GM12892 (cell line): ENCODE measurements around the gene CCDC121.

Experiments used
- POLR2A ChIP-seq: IDR thresholded peaks from 2 replicates; pipeline ENCODE4 v1.6.1; 2011; ENCODE audit warnings: low read depth, low read length, control low read depth
- POLR2AphosphoS5 ChIP-seq: IDR thresholded peaks from 2 replicates; pipeline ENCODE4 v1.6.1; 2011; ENCODE audit warnings: low read depth, low read length, control low read depth
- TAF1 ChIP-seq: IDR thresholded peaks from 2 replicates; pipeline ENCODE4 v1.6.1; 2011; ENCODE audit warnings: low read depth, mild to moderate bottlenecking, control low read depth, low read length, borderline replicate concordance

DNA sequence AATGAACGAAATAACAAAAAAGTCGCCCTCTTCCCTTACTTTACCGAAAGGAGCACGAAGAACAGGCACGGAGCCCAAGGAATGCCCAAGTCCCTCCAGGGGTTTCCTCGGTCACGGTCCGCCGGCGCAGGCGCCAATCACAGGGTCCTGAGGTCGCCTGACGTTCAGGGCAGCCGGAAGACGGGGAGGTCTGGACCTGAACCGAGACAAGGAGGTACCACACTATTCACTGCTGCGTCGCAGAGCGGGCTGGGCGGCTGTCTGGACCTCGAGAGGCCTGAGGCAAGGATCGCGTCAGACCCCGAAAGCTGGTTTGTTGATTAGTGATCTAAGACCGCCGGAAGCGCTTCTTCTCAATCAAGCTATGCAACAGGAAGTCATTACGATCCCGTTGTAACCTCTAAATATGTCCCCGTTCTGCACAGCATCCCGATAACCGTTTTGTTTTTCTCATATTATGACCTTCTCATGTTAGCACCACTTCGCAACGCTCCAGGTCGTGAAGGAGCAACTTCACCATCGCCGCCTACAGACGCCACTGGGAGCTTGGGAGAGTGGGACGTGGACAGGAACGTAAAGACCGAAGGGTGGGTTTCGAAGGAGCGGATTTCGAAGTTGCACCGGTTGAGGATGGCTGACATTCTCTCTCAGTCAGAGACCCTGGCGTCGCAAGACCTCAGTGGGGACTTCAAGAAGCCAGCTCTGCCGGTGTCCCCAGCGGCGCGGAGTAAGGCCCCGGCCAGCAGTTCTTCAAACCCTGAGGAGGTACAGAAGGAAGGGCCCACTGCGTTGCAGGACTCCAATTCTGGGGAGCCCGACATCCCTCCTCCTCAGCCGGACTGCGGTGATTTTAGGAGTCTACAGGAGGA lies 34.7 kb upstream of the CCDC121 start, which contains the start of the genes SLC4A1AP and SUPT7L:
- peak; percentile 82 for TF ChIP-seq POLR2AphosphoS5
- TF ChIP-seq POLR2A: peak; percentile 90
- TF ChIP-seq TAF1: peak; percentile 98
